WTC11 (cell line): ENCODE results near the gene POU4F1. TPM values are rescaled to one million over a fixed set of nuclear protein-coding genes. Genes with fewer than 3 reads are reported as not detected.

Experiments used
- ATAC-seq: fragments of 200-7000 bp; cut with Tn5 transposase; 2 replicates; pipeline ENCODE4 v1.10.0; 2021; ENCODE audit warnings: mild to moderate bottlenecking, moderate library complexity
- CTCF ChIA-PET: fragments of 300-600 bp; sonication (Branson Sonifier 250); formaldehyde crosslinking; loops from one replicate; lab custom pipeline; 2021; ENCODE audit warnings: antibody characterized with exemption; lab: Charles Lee
- POLR2A ChIA-PET: fragments of 350-600 bp; sonication (Branson Sonifier 250); formaldehyde crosslinking; loops from one replicate; lab custom pipeline; 2021; ENCODE audit warnings: antibody characterized with exemption; lab: Charles Lee
- DNase-seq: peaks from one replicate; pipeline ENCODE4 v3.0.0; 2021; ENCODE audit warnings: low spot score
- H3K27ac Mint-ChIP-seq: 2 replicates; pipeline ENCODE4 v1.8.0; 2021; ENCODE audit warnings: mixed read lengths
- H3K27me3 Mint-ChIP-seq: 2 replicates; pipeline ENCODE4 v1.8.0; 2021; ENCODE audit warnings: low read depth, mild to moderate bottlenecking, moderate library complexity, mixed read lengths
- H3K36me3 Mint-ChIP-seq: 2 replicates; pipeline ENCODE4 v1.8.0; 2021; ENCODE audit warnings: mixed read lengths
- H3K4me1 Mint-ChIP-seq: 2 replicates; pipeline ENCODE4 v1.8.0; 2022; ENCODE audit warnings: mixed read lengths
- H3K4me3 Mint-ChIP-seq: 2 replicates; pipeline ENCODE4 v1.8.0; 2021; ENCODE audit warnings: mild to moderate bottlenecking, moderate library complexity, mixed read lengths
- H3K9me3 Mint-ChIP-seq: 2 replicates; pipeline ENCODE4 v1.8.0; 2021; ENCODE audit warnings: mixed read lengths
- CDX4 ChIP-seq: fragments of 250-450 bp; sonication (Bioruptor Pico); IDR thresholded peaks from 2 replicates; pipeline ENCODE4 v1.9.0; 2021; ENCODE audit warnings: moderate library complexity, mild to moderate bottlenecking, inconsistent platforms, borderline replicate concordance
- CREM ChIP-seq: sonication (generic); formaldehyde crosslinking; IDR thresholded peaks from 2 replicates; pipeline ENCODE4 v1.8.1; 2022; ENCODE audit warnings: mild to moderate bottlenecking, missing genetic modification reagents, moderate library complexity
- ERG ChIP-seq: fragments of 250-450 bp; sonication (Bioruptor Pico); IDR thresholded peaks from 2 replicates; pipeline ENCODE4 v1.8.0; 2021; ENCODE audit warnings: mild to moderate bottlenecking
- FOXP1 ChIP-seq: sonication (generic); formaldehyde crosslinking; IDR thresholded peaks from 2 replicates; pipeline ENCODE4 v1.8.0; 2022; ENCODE audit warnings: missing genetic modification reagents, mild to moderate bottlenecking, moderate library complexity, borderline replicate concordance
- GTF2I ChIP-seq: fragments of 250-450 bp; sonication (Bioruptor Pico); conservative IDR thresholded peaks from 2 replicates; pipeline ENCODE4 v1.4.0; 2021; ENCODE audit warnings: mild to moderate bottlenecking
- HMGXB4 ChIP-seq: sonication (generic); formaldehyde crosslinking; IDR thresholded peaks from 2 replicates; pipeline ENCODE4 v1.8.1; 2023; ENCODE audit warnings: mild to moderate bottlenecking, moderate library complexity, missing genetic modification reagents
- IRF1 ChIP-seq: sonication (generic); formaldehyde crosslinking; IDR thresholded peaks from 2 replicates; pipeline ENCODE4 v1.8.0; 2023; ENCODE audit warnings: missing genetic modification reagents
- IRF2 ChIP-seq: sonication (generic); formaldehyde crosslinking; IDR thresholded peaks from 2 replicates; pipeline ENCODE4 v1.8.0; 2022; ENCODE audit warnings: low read depth, missing genetic modification reagents, borderline replicate concordance
- JAZF1 ChIP-seq: fragments of 250-450 bp; sonication (Bioruptor Pico); IDR thresholded peaks from 2 replicates; pipeline ENCODE4 v1.9.0; 2021; ENCODE audit warnings: moderate library complexity, mild to moderate bottlenecking, inconsistent platforms
- MXD4 ChIP-seq: fragments of 250-450 bp; sonication (Bioruptor Pico); IDR thresholded peaks from 2 replicates; pipeline ENCODE4 v1.8.0; 2021; ENCODE audit warnings: mild to moderate bottlenecking, moderate library complexity, borderline replicate concordance
- NFYB ChIP-seq: sonication (generic); formaldehyde crosslinking; conservative IDR thresholded peaks from 2 replicates; pipeline ENCODE4 v1.8.0; 2022; ENCODE audit warnings: low read depth, missing genetic modification reagents
- PREB ChIP-seq: sonication (generic); formaldehyde crosslinking; IDR thresholded peaks from 2 replicates; pipeline ENCODE4 v1.8.1; 2022; ENCODE audit warnings: mild to moderate bottlenecking, missing genetic modification reagents, moderate library complexity, borderline replicate concordance
- ZNF219 ChIP-seq: sonication (generic); formaldehyde crosslinking; IDR thresholded peaks from 2 replicates; pipeline ENCODE4 v1.8.0; 2023; ENCODE audit warnings: missing genetic modification reagents, mild to moderate bottlenecking, borderline replicate concordance
- ZSCAN18 ChIP-seq: fragments of 250-450 bp; sonication (Bioruptor Pico); IDR thresholded peaks from 2 replicates; pipeline ENCODE4 v2.1.2; 2022; ENCODE audit warnings: mild to moderate bottlenecking, moderate library complexity
- total RNA-seq: library from RNA; stranded (reverse); gene quantifications from 3 replicates; pipeline ENCODE4 v1.2.3, GENCODE V29; 2021

The POU4F1 gene
- total RNA-seq, 1 experiment from 2014 or later = 0.26 TPM

DNA sequence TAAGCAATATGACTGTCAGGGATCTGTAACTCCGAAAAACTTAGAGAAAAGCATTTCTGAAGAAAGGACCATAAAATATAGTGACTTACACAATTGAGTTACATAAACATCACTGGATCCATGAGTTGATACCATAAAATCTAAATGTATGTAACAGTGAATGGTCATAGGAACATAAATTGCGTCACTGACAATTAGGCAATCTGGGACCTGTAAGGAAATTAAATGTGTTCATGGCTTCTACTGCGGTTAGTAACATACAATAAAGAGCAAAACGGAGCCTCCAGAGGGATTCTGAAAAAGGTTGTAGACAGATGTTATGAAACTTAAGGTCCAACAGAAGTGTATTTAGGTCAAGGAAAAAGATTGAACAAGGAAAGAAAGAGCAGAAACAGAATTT, 27.1 kb downstream of the POU4F1 start (continued):
- TF ChIP-seq ZSCAN18 (CRISPR knock-in tag) = no peak
- no peak for TF ChIP-seq CDX4 (CRISPR knock-in tag)
- no peak for TF ChIP-seq NFYB (CRISPR knock-in tag)
- TF ChIP-seq ZNF219 (CRISPR knock-in tag) = no peak
- no peak for TF ChIP-seq MXD4 (CRISPR knock-in tag)
- no peak for TF ChIP-seq FOXP1
- TF ChIP-seq JAZF1 = no peak
- TF ChIP-seq IRF2 (CRISPR knock-in tag) = no peak

DNA sequence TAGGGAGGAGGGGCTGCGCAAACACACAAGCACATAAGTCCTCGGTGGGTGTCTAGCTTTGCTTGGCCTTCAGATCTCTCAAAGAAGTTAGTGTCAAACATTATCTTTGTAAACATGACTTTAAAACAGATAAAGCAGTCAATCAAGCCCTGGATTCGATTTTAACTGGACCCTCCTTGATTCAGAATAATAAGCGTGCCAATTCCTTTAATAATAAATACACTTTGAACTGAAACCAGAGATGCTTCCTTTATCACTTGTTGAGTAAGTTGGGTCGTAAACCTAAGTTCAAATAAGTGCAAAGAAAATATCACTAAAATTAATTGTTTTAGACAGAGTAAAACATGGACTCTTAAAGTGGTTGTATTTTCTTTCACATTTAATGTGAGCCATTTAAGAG, 30.9 kb downstream of the POU4F1 start:
- no peaks in the 10 kb centered on the region for H3K9me3 Mint-ChIP-seq
- CTCF ChIA-PET = interaction anchor here (1.9 kb wide), 1 partner anchor 14 kb away, joined by 7 read pairs; no protein-coding TSS in a partner anchor
- no peaks in the 10 kb centered on the region for H3K36me3 Mint-ChIP-seq
- H3K4me3 Mint-ChIP-seq = no peak overlapping the region
- DNase-seq (no peak), ATAC-seq (no peak)
- POLR2A ChIA-PET = no interaction called here
- H3K4me1 Mint-ChIP-seq = no peaks in the 10 kb centered on the region
- no peak overlapping the region for H3K27ac Mint-ChIP-seq
- no peaks in the 10 kb centered on the region for H3K27me3 Mint-ChIP-seq
- no peak for TF ChIP-seq PREB

DNA sequence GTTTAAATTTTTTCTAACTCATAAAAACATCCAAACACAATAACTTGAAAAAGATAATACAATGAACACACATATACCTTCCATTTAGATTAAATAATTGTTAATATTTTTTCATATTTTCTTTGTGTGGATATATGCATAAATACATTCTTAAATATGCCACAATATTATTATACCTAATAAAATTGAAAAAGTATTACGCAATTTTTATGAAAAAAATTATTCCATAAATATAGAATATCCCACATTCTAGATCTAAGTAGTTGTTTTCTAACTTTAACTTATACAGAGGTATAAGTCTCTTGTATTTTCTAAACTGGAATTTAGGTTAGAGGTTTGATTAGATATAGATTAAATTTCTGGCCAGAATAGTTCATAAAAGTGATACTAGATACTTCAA, 34.3 kb downstream of the POU4F1 start:
- ATAC-seq (no peak), DNase-seq (no peak)
- TF ChIP-seq HMGXB4 (CRISPR knock-in tag) (no peak), GTF2I (CRISPR knock-in tag) (no peak), ERG (CRISPR knock-in tag) (no peak)
- Mint-ChIP-seq H3K27ac (no peak overlapping the region), H3K27me3 (no peaks in the 10 kb centered on the region), H3K4me3 (no peak overlapping the region), H3K4me1 (no peaks in the 10 kb centered on the region), H3K36me3 (no peaks in the 10 kb centered on the region), H3K9me3 (no peaks in the 10 kb centered on the region)
- POLR2A ChIA-PET = no interaction called here
- CTCF ChIA-PET = interaction anchor here (1.5 kb wide), 1 partner anchor 18 kb away, joined by 6 read pairs; no protein-coding TSS in a partner anchor

DNA sequence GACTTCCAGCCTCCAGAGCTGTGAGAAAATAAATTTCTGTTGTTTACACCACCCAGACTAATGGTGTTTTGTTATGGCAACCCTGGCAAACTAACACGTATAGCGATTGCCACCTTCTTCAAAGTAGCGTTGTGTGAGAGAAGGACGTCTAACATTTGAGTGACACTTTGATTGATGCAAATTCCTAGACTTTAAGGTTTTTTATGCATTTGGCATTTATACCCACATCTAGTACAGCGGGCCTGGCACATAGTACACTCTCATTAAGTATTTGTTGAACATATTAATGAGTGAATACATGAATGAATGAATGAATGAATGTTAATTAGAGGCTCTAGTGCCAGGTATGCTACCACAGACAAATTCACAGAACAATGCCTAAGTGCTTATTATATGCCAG, 36.7 kb downstream of the POU4F1 start:
- Mint-ChIP-seq H3K27me3 (no peaks in the 10 kb centered on the region), H3K36me3 (no peaks in the 10 kb centered on the region), H3K4me3 (no peak overlapping the region)
- POLR2A ChIA-PET = no interaction called here
- CTCF ChIA-PET = no interaction called here
- TF ChIP-seq CREM (CRISPR knock-in tag) = no peak
- no peak for TF ChIP-seq IRF1 (CRISPR knock-in tag)
- TF ChIP-seq, all 79 proteins: peak for 0
- H3K27ac Mint-ChIP-seq = no peak overlapping the region
- H3K9me3 Mint-ChIP-seq = no peaks in the 10 kb centered on the region
- DNase-seq (no peak), ATAC-seq (no peak)
- no peaks in the 10 kb centered on the region for H3K4me1 Mint-ChIP-seq
